ENCODE results near the gene ELP2. TPM values are rescaled to one million over a fixed set of nuclear protein-coding genes. Genes with fewer than 3 reads are reported as not detected.

The ELP2 gene
- total and polyA plus RNA-seq, 4 donors, result 27.3 to 78.1 (median 50.9) TPM

GRCh38 chr18:36188916-36189315 lies 59.2 kb downstream of the ELP2 start:
- no peaks in the 10 kb centered on the region for H3K9me3 ChIP-seq (ENCODE audit: control insufficient read depth in 4 of 4, low read length in 3 of 4)
- peaks cover 0 to 3% (median 0%) of the 10 kb centered on the region in 4 donors for H3K36me3 ChIP-seq (ENCODE audit: control insufficient read depth in 4 of 4, insufficient read depth in 3 of 4, low read depth in 1 of 4, low read length in 3 of 4)
- H3K9ac ChIP-seq (ENCODE audit: low read depth in 1 of 2, low read length in 2 of 2), result peak overlapping the region in 1 of 2 donors; percentile 61
- DNase-seq (ENCODE audit: low spot score), result no peak
- peak overlapping the region; percentile 91 to 94 for H3K27ac ChIP-seq (ENCODE audit: low read depth in 1 of 2, low read length in 2 of 2)
- WGBS, result 82% methylated on average over 3 of the region's 3 CpGs
- H3K27me3 ChIP-seq (ENCODE audit: control insufficient read depth in 4 of 4, insufficient read depth in 4 of 4, low read length in 3 of 4), result no peaks in the 10 kb centered on the region
- peaks cover 4 to 21% (median 12%) of the 10 kb centered on the region in 4 donors for H3K4me1 ChIP-seq (ENCODE audit: control insufficient read depth in 4 of 4, insufficient read depth in 4 of 4, low read length in 3 of 4)
- H3K4me3 ChIP-seq (ENCODE audit: low read depth in 1 of 3, low read length in 3 of 3), result peak overlapping the region in 2 of 3 donors; percentile 56 to 82
- TF ChIP-seq, protein P1, sequence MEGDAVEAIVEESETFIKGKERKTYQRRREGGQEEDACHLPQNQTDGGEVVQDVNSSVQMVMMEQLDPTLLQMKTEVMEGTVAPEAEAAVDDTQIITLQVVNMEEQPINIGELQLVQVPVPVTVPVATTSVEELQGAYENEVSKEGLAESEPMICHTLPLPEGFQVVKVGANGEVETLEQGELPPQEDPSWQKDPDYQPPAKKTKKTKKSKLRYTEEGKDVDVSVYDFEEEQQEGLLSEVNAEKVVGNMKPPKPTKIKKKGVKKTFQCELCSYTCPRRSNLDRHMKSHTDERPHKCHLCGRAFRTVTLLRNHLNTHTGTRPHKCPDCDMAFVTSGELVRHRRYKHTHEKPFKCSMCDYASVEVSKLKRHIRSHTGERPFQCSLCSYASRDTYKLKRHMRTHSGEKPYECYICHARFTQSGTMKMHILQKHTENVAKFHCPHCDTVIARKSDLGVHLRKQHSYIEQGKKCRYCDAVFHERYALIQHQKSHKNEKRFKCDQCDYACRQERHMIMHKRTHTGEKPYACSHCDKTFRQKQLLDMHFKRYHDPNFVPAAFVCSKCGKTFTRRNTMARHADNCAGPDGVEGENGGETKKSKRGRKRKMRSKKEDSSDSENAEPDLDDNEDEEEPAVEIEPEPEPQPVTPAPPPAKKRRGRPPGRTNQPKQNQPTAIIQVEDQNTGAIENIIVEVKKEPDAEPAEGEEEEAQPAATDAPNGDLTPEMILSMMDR (IDR thresholded peaks at IDR 0.05; ENCODE audit: low read depth, low read length, missing input control), result no peak
- TF ChIP-seq FOXA1 (IDR thresholded peaks at IDR 0.05) (no peak), NR2F2 (IDR thresholded peaks at IDR 0.05) (no peak), SP1 (IDR thresholded peaks at IDR 0.05) (no peak), RXRA (IDR thresholded peaks at IDR 0.05) (no peak), HNF4G (IDR thresholded peaks at IDR 0.05) (no peak), FOXA2 (IDR thresholded peaks at IDR 0.05) (no peak), GABPA (IDR thresholded peaks at IDR 0.05 in 1 of 2, conservative IDR thresholded peaks at IDR 0.05 in 1 of 2) (no peak), EGR1 (IDR thresholded peaks at IDR 0.05; ENCODE audit: low read depth in 2 of 2) (no peak), JUND (IDR thresholded peaks at IDR 0.05) (no peak), RAD21 (IDR thresholded peaks at IDR 0.05) (no peak)
- TF ChIP-seq, protein P2, sequence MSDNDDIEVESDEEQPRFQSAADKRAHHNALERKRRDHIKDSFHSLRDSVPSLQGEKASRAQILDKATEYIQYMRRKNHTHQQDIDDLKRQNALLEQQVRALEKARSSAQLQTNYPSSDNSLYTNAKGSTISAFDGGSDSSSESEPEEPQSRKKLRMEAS (IDR thresholded peaks at IDR 0.05), result no peak
- TF ChIP-seq, protein P3, sequence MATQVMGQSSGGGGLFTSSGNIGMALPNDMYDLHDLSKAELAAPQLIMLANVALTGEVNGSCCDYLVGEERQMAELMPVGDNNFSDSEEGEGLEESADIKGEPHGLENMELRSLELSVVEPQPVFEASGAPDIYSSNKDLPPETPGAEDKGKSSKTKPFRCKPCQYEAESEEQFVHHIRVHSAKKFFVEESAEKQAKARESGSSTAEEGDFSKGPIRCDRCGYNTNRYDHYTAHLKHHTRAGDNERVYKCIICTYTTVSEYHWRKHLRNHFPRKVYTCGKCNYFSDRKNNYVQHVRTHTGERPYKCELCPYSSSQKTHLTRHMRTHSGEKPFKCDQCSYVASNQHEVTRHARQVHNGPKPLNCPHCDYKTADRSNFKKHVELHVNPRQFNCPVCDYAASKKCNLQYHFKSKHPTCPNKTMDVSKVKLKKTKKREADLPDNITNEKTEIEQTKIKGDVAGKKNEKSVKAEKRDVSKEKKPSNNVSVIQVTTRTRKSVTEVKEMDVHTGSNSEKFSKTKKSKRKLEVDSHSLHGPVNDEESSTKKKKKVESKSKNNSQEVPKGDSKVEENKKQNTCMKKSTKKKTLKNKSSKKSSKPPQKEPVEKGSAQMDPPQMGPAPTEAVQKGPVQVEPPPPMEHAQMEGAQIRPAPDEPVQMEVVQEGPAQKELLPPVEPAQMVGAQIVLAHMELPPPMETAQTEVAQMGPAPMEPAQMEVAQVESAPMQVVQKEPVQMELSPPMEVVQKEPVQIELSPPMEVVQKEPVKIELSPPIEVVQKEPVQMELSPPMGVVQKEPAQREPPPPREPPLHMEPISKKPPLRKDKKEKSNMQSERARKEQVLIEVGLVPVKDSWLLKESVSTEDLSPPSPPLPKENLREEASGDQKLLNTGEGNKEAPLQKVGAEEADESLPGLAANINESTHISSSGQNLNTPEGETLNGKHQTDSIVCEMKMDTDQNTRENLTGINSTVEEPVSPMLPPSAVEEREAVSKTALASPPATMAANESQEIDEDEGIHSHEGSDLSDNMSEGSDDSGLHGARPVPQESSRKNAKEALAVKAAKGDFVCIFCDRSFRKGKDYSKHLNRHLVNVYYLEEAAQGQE (IDR thresholded peaks at IDR 0.05), result no peak

DNA sequence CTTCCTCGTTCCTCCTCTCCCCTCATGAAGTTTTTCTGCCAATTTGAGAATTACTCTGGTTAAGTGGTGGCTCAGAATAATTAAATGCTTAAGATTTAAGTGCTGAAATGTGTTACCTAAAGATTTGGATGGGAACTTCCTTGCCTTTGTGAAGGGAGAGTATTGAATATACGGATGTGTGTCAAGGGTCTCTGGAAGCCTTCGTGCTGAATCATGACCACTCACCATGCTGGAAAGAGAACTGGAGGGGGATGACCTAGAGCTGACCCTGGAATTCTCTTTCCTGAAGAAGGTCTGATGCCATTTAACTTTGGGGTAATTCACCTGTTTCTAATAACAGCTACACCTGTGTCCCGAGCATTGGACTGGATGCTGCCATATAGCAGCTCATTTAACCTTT lies 59.8 kb downstream of the ELP2 start:
- DNase-seq (ENCODE audit: low spot score), result no peak
- Histone ChIP-seq H3K27me3 (ENCODE audit: control insufficient read depth in 4 of 4, insufficient read depth in 4 of 4, low read length in 3 of 4) (no peaks in the 10 kb centered on the region), H3K4me3 (ENCODE audit: low read depth in 1 of 3, low read length in 3 of 3) (no peak overlapping the region), H3K9ac (ENCODE audit: low read depth in 1 of 2, low read length in 2 of 2) (peak overlapping the region in 1 of 2 donors; percentile 61), H3K9me3 (ENCODE audit: control insufficient read depth in 4 of 4, low read length in 3 of 4) (no peaks in the 10 kb centered on the region), H3K36me3 (ENCODE audit: control insufficient read depth in 4 of 4, insufficient read depth in 3 of 4, low read depth in 1 of 4, low read length in 3 of 4) (peaks cover 0 to 3% (median 0%) of the 10 kb centered on the region in 4 donors), H3K27ac (ENCODE audit: low read depth in 1 of 2, low read length in 2 of 2) (peak overlapping the region in 1 of 2 donors; percentile 94), H3K4me1 (ENCODE audit: control insufficient read depth in 4 of 4, insufficient read depth in 4 of 4, low read length in 3 of 4) (peaks cover 4 to 21% (median 12%) of the 10 kb centered on the region in 4 donors)
- 68% methylated on average over 4 of the region's 4 CpGs for WGBS
- no peak for TF ChIP-seq SP1 (IDR thresholded peaks at IDR 0.05)
- TF ChIP-seq YY1 (IDR thresholded peaks at IDR 0.05), result no peak
- TF ChIP-seq, protein P1 (IDR thresholded peaks at IDR 0.05; ENCODE audit: low read depth, low read length, missing input control), result no peak
- no peak for TF ChIP-seq JUND (IDR thresholded peaks at IDR 0.05)
- no peak for TF ChIP-seq EGR1 (IDR thresholded peaks at IDR 0.05; ENCODE audit: low read depth in 2 of 2)
- no peak for TF ChIP-seq RAD21 (IDR thresholded peaks at IDR 0.05)
- TF ChIP-seq, protein P2 (IDR thresholded peaks at IDR 0.05), result no peak
- no peak for TF ChIP-seq HNF4G (IDR thresholded peaks at IDR 0.05)
- TF ChIP-seq HNF4A (conservative IDR thresholded peaks at IDR 0.05), result no peak
- no peak for TF ChIP-seq NR2F2 (IDR thresholded peaks at IDR 0.05)
- TF ChIP-seq, protein P4, sequence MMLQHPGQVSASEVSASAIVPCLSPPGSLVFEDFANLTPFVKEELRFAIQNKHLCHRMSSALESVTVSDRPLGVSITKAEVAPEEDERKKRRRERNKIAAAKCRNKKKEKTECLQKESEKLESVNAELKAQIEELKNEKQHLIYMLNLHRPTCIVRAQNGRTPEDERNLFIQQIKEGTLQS (IDR thresholded peaks at IDR 0.05), result no peak
- TF ChIP-seq RXRA (IDR thresholded peaks at IDR 0.05), result no peak
- TF ChIP-seq GABPA (IDR thresholded peaks at IDR 0.05 in 1 of 2, conservative IDR thresholded peaks at IDR 0.05 in 1 of 2), result no peak
- TF ChIP-seq, protein P3 (IDR thresholded peaks at IDR 0.05), result no peak
- TF ChIP-seq FOXA1 (IDR thresholded peaks at IDR 0.05), result no peak
- TF ChIP-seq TAF1 (conservative IDR thresholded peaks at IDR 0.05), result no peak

All from liver (tissue), 9 donors.